HCT116 (cell line): ENCODE results near the gene ADGRL3. TPM values are rescaled to one million over a fixed set of nuclear protein-coding genes. Genes with fewer than 3 reads are reported as not detected.

Source experiments
- ATAC-seq: fragments of 200-7000 bp; cut with Tn5 transposase; 2 replicates; pipeline ENCODE4 v1.9.1; 2020; ENCODE audit warnings: mild to moderate bottlenecking, moderate library complexity
- BruUV-seq: library from RNA; stranded (reverse); fragments of 400-500 nt; replicated peaks from 2 replicates; lab custom pipeline; 2021; lab: Mats Ljungman, UMichigan
- CTCF ChIA-PET: fragments of 300-600 bp; sonication (Branson Sonifier 250); formaldehyde crosslinking; loops from one replicate; lab custom pipeline; 2021; ENCODE audit warnings: antibody characterized with exemption; lab: Charles Lee
- POLR2A ChIA-PET: fragments of 300-600, 350-600 bp; sonication (Branson Sonifier 250); formaldehyde crosslinking; loops from one replicate; lab custom pipeline; 2021; ENCODE audit warnings: antibody characterized with exemption; lab: Charles Lee
- RAD21 ChIA-PET, 2 experiments: fragments of 300-600 bp; sonication (Branson Sonifier 250); formaldehyde crosslinking; loops; one replicate each; lab custom pipeline; 2023; ENCODE audit warnings: low total read pairs in 2 of 2; ENCODE audit not compliant: uncharacterized antibody in 2 of 2, unreplicated experiment in 2 of 2, low non-redundant PET in 1 of 2; lab: Charles Lee
- DNase-seq: peaks from one replicate; pipeline ENCODE4 v3.0.0-alpha.2; 2010; ENCODE audit warnings: low read depth, low spot score
- H2AFZ ChIP-seq: fragments of 200-600 bp; shearing (Covaris generic), sonication (generic); 2 replicates; pipeline ENCODE4 v1.6.1; 2017; ENCODE audit warnings: low read depth, mixed run types, mixed read lengths, antibody characterized with exemption, low read length; ENCODE audit not compliant: poor library complexity, severe bottlenecking
- H3K27ac ChIP-seq: 2 replicates; pipeline ENCODE4 v1.5.1; 2012; ENCODE audit warnings: low read depth, low read length
- H3K27me3 ChIP-seq: fragments of 200-600 bp; sonication (generic); 2 replicates; pipeline ENCODE4 v1.6.1; 2016; ENCODE audit warnings: mixed run types, low read length, mixed read lengths; ENCODE audit not compliant: insufficient read depth
- H3K36me3 ChIP-seq, 2 experiments: fragments of 200-500 bp in 1 of 2; fragments of 200-600 bp in 1 of 2; sonication (Bioruptor generic) in 1 of 2; sonication (generic) in 1 of 2; 2 replicates each; pipeline versions ENCODE4 v1.5.1 to v1.6.1; 2014 to 2016; ENCODE audit warnings: low read length in 2 of 2, inconsistent platforms in 1 of 2, mixed read lengths in 1 of 2, mixed run types in 1 of 2; ENCODE audit not compliant: insufficient read depth in 2 of 2, control insufficient read depth in 1 of 2
- H3K4me1 ChIP-seq, 2 experiments: fragments of 200-600 bp in 1 of 2; sonication (generic) in 1 of 2; 2 replicates each; pipeline versions ENCODE4 v1.5.1 to v1.6.1; 2012 to 2017; ENCODE audit warnings: low read length in 2 of 2, inconsistent platforms in 1 of 2, mild to moderate bottlenecking in 1 of 2, mixed read lengths in 1 of 2, mixed run types in 1 of 2, moderate library complexity in 1 of 2; ENCODE audit not compliant: insufficient read depth in 2 of 2, control insufficient read depth in 1 of 2
- H3K4me2 ChIP-seq: fragments of 200-600 bp; sonication (generic); 2 replicates; pipeline ENCODE4 v1.6.1; 2017; ENCODE audit warnings: mixed run types, low read length, mixed read lengths
- H3K4me3 ChIP-seq, 2 experiments: fragments of 200-600 bp in 1 of 2; sonication (generic) in 1 of 2; replicated peaks in 1 of 2; 2 replicates each; pipeline ENCODE4 v1.5.1; 2011 to 2016; ENCODE audit warnings: low read length in 2 of 2, control low read depth in 1 of 2, low read depth in 1 of 2, mild to moderate bottlenecking in 1 of 2, mixed read lengths in 1 of 2, mixed run types in 1 of 2
- H3K79me2 ChIP-seq: fragments of 200-600 bp; sonication (generic); 2 replicates; pipeline ENCODE4 v1.6.1; 2017; ENCODE audit warnings: mild to moderate bottlenecking, mixed run types, low read length, moderate library complexity, mixed read lengths; ENCODE audit not compliant: insufficient read depth
- H3K9ac ChIP-seq: fragments of 200-600 bp; sonication (generic); 2 replicates; pipeline ENCODE4 v1.6.1; 2016; ENCODE audit warnings: low read length, mixed read lengths
- H3K9me2 ChIP-seq: fragments of 200-600 bp; sonication (generic), shearing (Covaris generic); 2 replicates; pipeline ENCODE4 v1.6.1; 2017; ENCODE audit warnings: mixed run types, mild to moderate bottlenecking, moderate library complexity; ENCODE audit not compliant: insufficient read depth
- H3K9me3 ChIP-seq, 2 experiments: fragments of 200-500 bp in 1 of 2; fragments of 200-600 bp in 1 of 2; sonication (Bioruptor generic) in 1 of 2; sonication (generic) in 1 of 2; 2 replicates each; pipeline ENCODE4 v1.6.1; 2014 to 2017; ENCODE audit warnings: low read length in 2 of 2, mixed read lengths in 2 of 2, inconsistent platforms in 1 of 2, low read depth in 1 of 2, mild to moderate bottlenecking in 1 of 2, mixed run types in 1 of 2, moderate library complexity in 1 of 2; ENCODE audit not compliant: control insufficient read depth in 1 of 2, insufficient read depth in 1 of 2
- H4K20me1 ChIP-seq: fragments of 200-600 bp; sonication (generic), shearing (Covaris generic); 2 replicates; pipeline ENCODE4 v1.6.1; 2017; ENCODE audit warnings: mixed run types, mild to moderate bottlenecking, moderate library complexity; ENCODE audit not compliant: insufficient read depth
- CBX3 ChIP-seq: IDR thresholded peaks from 2 replicates; pipeline ENCODE4 v1.6.1; 2012; ENCODE audit warnings: low read depth
- CEBPB ChIP-seq: IDR thresholded peaks from 2 replicates; pipeline ENCODE4 v1.6.1; 2012; ENCODE audit warnings: low read depth
- EZH2 ChIP-seq: fragments of 200-600 bp; sonication (generic); IDR thresholded peaks from 2 replicates; pipeline ENCODE4 v1.6.1; 2017; ENCODE audit warnings: antibody characterized with exemption, mixed run types
- EZH2phosphoT487 ChIP-seq: fragments of 200-600 bp; IDR thresholded peaks from 2 replicates; pipeline ENCODE4 v1.6.1; 2018; ENCODE audit warnings: antibody characterized with exemption, borderline replicate concordance
- JUND ChIP-seq: IDR thresholded peaks from 2 replicates; pipeline ENCODE4 v1.6.1; 2012
- SIN3A ChIP-seq: IDR thresholded peaks from 2 replicates; pipeline ENCODE4 v1.6.1; 2012; ENCODE audit warnings: low read depth
- SP1 ChIP-seq: IDR thresholded peaks from 2 replicates; pipeline ENCODE4 v1.6.1; 2012; ENCODE audit warnings: low read depth
- SRF ChIP-seq: IDR thresholded peaks from 2 replicates; pipeline ENCODE4 v1.6.1; 2012; ENCODE audit warnings: low read depth
- TCF7L2 ChIP-seq: IDR thresholded peaks from 2 replicates; pipeline ENCODE4 v1.7.0; 2011; ENCODE audit warnings: borderline replicate concordance, inconsistent platforms; ENCODE audit not compliant: insufficient read depth, insufficient read length; ENCODE audit errors: extremely low read depth
- ZFX ChIP-seq: fragments of 450-650 bp; IDR thresholded peaks from 2 replicates; pipeline ENCODE4 v1.6.1; 2017
- intact Hi-C: fragments of 100-400 bp; cut with micrococcal nuclease; formaldehyde crosslinking; loops from 2 replicates; pipeline ENCODE4 v1.10.0; 2022
- total RNA-seq: library from RNA; stranded (reverse); gene quantifications from one replicate; pipeline ENCODE4 v1.2.1, GENCODE V29; 2021; ENCODE audit not compliant: unreplicated experiment
- TF ChIP-seq, protein P1 (sequence below): IDR thresholded peaks from 2 replicates; pipeline ENCODE4 v1.6.1; 2012
- TF ChIP-seq, protein P2 (sequence below): IDR thresholded peaks from 2 replicates; pipeline ENCODE4 v1.6.1; 2012
- TF ChIP-seq, protein P3 (sequence below): IDR thresholded peaks from 2 replicates; pipeline ENCODE4 v1.6.1; 2012; ENCODE audit warnings: low read depth

Gene ADGRL3
- total RNA-seq, 1 experiment from 2014 or later, result not detected

DNA sequence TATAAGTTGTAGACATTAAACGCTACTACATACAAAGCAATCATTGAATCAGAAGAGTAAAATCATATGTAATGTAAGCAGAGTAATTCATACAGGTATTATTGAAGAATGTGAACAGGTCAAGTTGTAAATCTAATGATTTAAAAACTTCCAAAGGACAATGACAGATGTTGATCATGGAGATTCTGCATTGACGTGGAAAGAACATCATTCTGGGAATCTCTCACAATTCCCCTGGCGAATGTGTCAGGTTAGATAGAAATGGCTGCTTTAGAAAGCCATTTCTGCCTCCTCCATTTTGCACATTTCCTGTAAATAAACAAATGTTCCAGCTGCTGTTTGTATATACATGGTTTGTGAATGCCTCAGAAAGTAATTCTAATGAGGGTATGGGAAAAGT is 719.4 kb downstream of the ADGRL3 start:
- Histone ChIP-seq H3K9ac (no peak overlapping the region), H3K27ac (no peak overlapping the region), H3K79me2 (no peaks in the 10 kb centered on the region), H3K36me3 (no peaks in the 10 kb centered on the region), H3K4me3 (no peak overlapping the region), H4K20me1 (no peaks in the 10 kb centered on the region), H2AFZ (no peak overlapping the region), H3K9me2 (no peaks in the 10 kb centered on the region), H3K4me1 (no peaks in the 10 kb centered on the region), H3K27me3 (no peaks in the 10 kb centered on the region), H3K9me3 (peaks cover 12 to 28% of the 10 kb centered on the region in 2 experiments; a peak in 2 of 4 replicates), H3K4me2 (no peak overlapping the region)
- ATAC-seq (no peak), DNase-seq (no peak)
- CTCF ChIA-PET, result no interaction called here
- RAD21 ChIA-PET, result no interaction called here
- TF ChIP-seq, protein P1, sequence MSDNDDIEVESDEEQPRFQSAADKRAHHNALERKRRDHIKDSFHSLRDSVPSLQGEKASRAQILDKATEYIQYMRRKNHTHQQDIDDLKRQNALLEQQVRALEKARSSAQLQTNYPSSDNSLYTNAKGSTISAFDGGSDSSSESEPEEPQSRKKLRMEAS, result no peak
- POLR2A ChIA-PET, result no interaction called here
- intact Hi-C loops, result no loop called here
- no TSS peak for BruUV-seq

DNA sequence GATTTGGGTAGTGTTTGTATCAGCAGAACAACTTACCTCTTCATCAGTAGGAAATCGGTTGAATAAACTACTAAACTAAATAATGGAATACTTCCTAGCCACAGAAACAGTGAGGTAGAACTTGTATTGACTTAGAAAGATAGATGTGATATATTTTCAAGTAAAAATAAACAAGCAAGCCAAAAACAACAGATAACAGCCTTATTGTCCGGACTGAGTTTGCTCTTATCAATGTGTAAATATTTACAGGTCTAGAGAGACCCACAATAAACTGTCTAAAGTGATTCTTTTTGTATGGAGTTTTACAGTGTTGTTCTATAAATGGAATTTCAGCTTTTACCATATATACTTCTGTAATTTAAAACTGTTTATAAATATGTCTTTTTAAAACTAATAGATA is 721.8 kb downstream of the ADGRL3 start:
- CTCF ChIA-PET, result no interaction called here
- no TSS peak for BruUV-seq

More for the DNA sequence above, 721.8 kb downstream of the ADGRL3 start:
- TF ChIP-seq CBX3 (no peak), SP1 (no peak), ZFX (no peak), EZH2phosphoT487 (no peak), TCF7L2 (no peak), SIN3A (no peak), EZH2 (no peak), SRF (no peak), JUND (no peak), CEBPB (no peak)
- TF ChIP-seq, protein P2, sequence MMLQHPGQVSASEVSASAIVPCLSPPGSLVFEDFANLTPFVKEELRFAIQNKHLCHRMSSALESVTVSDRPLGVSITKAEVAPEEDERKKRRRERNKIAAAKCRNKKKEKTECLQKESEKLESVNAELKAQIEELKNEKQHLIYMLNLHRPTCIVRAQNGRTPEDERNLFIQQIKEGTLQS, result no peak
- TF ChIP-seq, protein P1, result no peak
- TF ChIP-seq, protein P3, sequence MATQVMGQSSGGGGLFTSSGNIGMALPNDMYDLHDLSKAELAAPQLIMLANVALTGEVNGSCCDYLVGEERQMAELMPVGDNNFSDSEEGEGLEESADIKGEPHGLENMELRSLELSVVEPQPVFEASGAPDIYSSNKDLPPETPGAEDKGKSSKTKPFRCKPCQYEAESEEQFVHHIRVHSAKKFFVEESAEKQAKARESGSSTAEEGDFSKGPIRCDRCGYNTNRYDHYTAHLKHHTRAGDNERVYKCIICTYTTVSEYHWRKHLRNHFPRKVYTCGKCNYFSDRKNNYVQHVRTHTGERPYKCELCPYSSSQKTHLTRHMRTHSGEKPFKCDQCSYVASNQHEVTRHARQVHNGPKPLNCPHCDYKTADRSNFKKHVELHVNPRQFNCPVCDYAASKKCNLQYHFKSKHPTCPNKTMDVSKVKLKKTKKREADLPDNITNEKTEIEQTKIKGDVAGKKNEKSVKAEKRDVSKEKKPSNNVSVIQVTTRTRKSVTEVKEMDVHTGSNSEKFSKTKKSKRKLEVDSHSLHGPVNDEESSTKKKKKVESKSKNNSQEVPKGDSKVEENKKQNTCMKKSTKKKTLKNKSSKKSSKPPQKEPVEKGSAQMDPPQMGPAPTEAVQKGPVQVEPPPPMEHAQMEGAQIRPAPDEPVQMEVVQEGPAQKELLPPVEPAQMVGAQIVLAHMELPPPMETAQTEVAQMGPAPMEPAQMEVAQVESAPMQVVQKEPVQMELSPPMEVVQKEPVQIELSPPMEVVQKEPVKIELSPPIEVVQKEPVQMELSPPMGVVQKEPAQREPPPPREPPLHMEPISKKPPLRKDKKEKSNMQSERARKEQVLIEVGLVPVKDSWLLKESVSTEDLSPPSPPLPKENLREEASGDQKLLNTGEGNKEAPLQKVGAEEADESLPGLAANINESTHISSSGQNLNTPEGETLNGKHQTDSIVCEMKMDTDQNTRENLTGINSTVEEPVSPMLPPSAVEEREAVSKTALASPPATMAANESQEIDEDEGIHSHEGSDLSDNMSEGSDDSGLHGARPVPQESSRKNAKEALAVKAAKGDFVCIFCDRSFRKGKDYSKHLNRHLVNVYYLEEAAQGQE, result no peak
- TF ChIP-seq, all 23 proteins: peak for 0
- no peak overlapping the region for H3K9ac ChIP-seq
- ChIA-PET POLR2A (no interaction called here), RAD21 (no interaction called here)
- no peaks in the 10 kb centered on the region for H3K79me2 ChIP-seq
- no peaks in the 10 kb centered on the region for H3K4me1 ChIP-seq
- peaks cover 13 to 39% of the 10 kb centered on the region in 2 experiments; a peak in 3 of 4 replicates for H3K9me3 ChIP-seq
- no peak overlapping the region for H3K4me3 ChIP-seq
- no peak overlapping the region for H2AFZ ChIP-seq
- no peaks in the 10 kb centered on the region for H3K27me3 ChIP-seq
- no peaks in the 10 kb centered on the region for H3K9me2 ChIP-seq
- DNase-seq, result no peak
- no peak for ATAC-seq
- H3K4me2 ChIP-seq, result no peak overlapping the region
- no peak overlapping the region for H3K27ac ChIP-seq
- H3K36me3 ChIP-seq, result no peaks in the 10 kb centered on the region
- H4K20me1 ChIP-seq, result no peaks in the 10 kb centered on the region
- intact Hi-C loops, result no loop called here
